ENCODE data around the gene GVQW3.

Gene GVQW3

DNA sequence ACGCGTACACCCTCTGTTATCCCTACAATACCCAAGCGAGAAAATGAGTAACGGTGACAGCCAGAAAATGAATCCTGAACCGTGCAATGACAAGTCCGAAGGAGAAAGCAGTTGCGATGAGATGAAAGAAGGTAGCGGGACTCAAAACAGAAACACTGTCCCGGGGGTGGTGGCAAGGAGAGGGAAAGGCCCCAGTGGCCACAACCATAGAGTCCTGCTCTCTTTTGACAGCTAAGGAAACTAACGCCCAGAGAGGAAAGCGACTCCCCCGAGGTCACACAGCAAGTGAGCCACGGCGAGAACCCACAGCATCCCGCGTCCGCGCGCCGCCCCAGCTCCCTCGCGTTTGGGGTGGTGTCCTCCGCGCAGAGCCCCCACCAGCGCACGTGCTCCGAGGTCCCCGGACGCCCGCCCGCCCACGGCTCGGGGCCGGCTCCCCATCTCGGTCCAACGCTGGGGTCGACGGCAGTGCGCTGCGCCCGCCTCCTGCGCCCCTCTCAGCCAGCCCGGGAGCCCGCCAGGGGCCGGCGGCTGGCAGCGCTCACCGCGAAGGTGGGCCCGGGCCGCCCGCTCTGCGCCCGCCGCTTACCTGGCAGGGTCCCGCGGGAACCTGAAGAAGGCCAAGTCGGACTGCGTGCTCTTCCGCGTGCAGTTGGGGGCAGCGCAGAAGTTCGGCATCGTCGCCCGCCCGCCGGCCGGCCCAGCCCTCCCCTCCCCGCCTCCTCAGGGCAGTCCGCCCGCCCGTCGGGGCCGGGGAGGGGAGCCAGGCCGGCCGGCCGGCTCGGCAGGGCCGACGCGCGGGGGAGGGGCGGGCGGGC, 755 bp upstream of the GVQW3 start:
- peak; percentile 29 for DNase-seq (ENCODE audit: low read depth)
- H3K4me3 ChIP-seq (ENCODE audit: low read length): peak overlapping the region; percentile 89
- TF ChIP-seq CTCF (IDR thresholded peaks at IDR 0.05; ENCODE audit: insufficient read depth, low read depth, low read length, missing control alignments): no peak

GRCh38 chr11:76382209-76382608, 1.1 kb downstream of the GVQW3 start:
- DNase-seq (ENCODE audit: low read depth): no peak
- TF ChIP-seq CTCF (IDR thresholded peaks at IDR 0.05; ENCODE audit: insufficient read depth, low read depth, low read length, missing control alignments): no peak
- H3K4me3 ChIP-seq (ENCODE audit: low read length): no peak overlapping the region

DNA sequence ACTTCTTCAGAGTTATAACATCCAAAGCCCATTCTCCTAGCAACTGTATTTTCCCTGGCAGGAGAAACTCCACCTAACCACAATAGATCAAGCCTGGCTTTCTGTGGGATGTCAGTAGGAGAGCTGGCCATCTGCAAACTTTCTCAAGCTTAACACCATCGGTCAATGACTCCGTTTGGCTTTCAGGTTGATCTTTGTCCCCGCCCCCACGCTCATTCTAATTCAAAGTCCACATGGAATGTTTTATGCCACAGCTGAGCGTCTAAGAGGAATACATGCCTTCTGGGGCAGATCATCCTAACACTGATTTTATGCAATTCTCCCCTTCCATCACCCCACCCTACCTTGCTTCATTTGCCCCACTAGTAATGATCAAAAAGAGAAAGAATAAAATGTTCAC, 4.8 kb downstream of the GVQW3 start:
- DNase-seq (ENCODE audit: low read depth): no peak
- TF ChIP-seq CTCF (IDR thresholded peaks at IDR 0.05; ENCODE audit: insufficient read depth, low read depth, low read length, missing control alignments): no peak

DNA sequence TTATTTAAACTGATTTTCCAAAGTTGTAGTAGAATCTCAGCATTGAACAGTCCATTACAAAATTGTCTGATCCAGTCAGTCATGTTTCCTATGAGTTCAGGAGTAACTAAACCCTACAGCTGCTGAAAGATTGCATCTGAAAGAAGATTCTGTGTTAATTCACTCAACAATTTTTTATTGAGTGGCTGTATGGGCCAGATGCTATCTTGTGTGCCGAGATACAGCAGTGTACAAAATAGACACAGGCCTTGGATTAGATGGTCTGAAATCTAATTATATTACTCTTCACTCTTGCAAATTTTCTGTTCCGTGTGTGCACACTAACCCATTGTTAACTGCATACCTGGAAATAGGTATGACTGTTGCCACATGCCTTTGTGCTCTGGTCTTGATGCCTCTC, 7.3 kb downstream of the GVQW3 start:
- no peak overlapping the region for H3K4me3 ChIP-seq (ENCODE audit: low read length)
- TF ChIP-seq CTCF (IDR thresholded peaks at IDR 0.05; ENCODE audit: insufficient read depth, low read depth, low read length, missing control alignments): no peak
- no peak for DNase-seq (ENCODE audit: low read depth)

More for the DNA sequence above, 4.8 kb downstream of the GVQW3 start:
- H3K4me3 ChIP-seq (ENCODE audit: low read length): no peak overlapping the region

GRCh38 chr11:76391021-76391420, 9.9 kb downstream of the GVQW3 start:
- DNase-seq (ENCODE audit: low read depth): no peak
- H3K4me3 ChIP-seq (ENCODE audit: low read length): no peak overlapping the region
- no peak for TF ChIP-seq CTCF (IDR thresholded peaks at IDR 0.05; ENCODE audit: insufficient read depth, low read depth, low read length, missing control alignments)

DNA sequence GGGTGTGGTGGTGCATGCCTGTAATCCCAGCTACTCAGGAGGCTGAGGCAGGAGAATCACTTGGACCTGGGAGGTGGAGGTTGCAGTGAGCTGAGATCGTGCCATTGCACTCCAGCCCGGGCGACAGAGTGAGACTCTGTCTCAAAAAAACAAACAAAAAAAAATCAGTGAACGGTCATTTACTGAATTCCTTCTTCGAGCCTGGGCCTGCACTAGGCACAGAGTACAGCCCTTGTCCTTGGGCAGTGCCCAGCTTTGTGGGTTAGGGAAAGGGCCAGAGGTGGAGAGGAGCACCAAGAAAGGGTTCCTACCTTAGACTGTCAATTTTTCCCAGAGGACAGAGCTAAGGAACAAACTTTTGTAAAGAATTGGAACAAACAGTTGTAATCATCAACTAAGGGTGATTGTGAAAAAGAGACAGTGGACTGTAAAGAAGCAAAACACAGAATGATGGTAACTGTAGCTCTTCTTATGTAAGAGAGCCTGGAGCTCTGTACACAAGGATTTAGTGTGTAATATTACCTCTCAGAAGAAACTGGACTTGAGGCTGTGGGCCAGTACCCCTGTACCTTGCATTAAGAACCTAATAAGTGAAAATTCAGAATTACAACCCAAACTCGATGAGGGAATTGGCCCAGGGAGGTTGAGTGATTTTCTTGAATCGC, 10.8 kb downstream of the GVQW3 start:
- no peak overlapping the region for H3K4me3 ChIP-seq (ENCODE audit: low read length)
- TF ChIP-seq CTCF (IDR thresholded peaks at IDR 0.05; ENCODE audit: insufficient read depth, low read depth, low read length, missing control alignments): no peak
- DNase-seq (ENCODE audit: low read depth): no peak
